ENCODE results near the gene LHX6.

LHX6 gene

DNA sequence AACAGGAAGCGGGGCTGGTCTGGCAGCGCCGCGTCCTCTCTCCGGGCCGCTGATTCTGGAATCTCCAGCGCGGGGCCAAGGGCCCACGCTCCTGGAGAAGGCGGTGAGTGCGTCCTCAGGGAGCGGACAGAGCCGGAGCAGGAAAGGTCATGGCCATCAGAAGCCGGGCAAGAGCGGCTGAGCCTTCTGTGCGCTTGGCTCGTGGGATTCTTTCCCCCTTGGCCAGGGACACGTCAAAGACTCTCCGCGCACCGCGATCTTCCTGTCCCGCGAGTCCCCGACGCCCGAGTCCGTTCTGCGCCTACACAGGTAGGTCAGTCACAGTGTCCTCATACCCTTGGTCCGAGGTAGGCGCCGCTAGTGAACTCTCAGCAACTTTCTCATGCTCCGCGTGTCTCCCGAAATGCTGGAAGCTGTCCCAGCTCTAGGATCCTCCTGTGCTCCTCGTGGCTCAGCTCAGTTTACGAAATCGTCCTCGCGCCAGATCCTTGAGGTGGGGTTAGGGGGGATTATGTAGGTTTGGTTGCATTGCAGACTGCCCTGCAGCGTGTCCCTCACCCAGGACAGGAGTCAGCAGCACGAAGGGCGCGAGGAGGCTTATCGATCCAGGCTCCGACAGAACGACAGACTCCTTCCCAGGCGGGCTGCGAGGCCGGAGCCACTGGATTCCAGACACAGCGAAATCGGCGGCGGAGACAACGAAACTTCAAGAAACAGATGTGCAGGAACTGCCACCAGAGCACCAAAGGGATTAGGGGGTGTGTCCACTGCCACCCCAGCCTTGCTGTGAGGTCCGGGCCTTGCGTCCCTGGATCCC is 8.7 kb downstream of the LHX6 start:
- H3K27ac Mint-ChIP-seq, result no peak overlapping the region
- no peaks in the 10 kb centered on the region for H3K36me3 Mint-ChIP-seq (ENCODE audit: low read depth)
- peaks cover 50% of the 10 kb centered on the region for H3K4me1 Mint-ChIP-seq
- H3K27me3 Mint-ChIP-seq (ENCODE audit: low read depth), result peaks cover 100% of the 10 kb centered on the region
- H3K4me3 Mint-ChIP-seq, result peak overlapping the region; percentile 71 to 76 (median 75)
- TF ChIP-seq, protein P1, sequence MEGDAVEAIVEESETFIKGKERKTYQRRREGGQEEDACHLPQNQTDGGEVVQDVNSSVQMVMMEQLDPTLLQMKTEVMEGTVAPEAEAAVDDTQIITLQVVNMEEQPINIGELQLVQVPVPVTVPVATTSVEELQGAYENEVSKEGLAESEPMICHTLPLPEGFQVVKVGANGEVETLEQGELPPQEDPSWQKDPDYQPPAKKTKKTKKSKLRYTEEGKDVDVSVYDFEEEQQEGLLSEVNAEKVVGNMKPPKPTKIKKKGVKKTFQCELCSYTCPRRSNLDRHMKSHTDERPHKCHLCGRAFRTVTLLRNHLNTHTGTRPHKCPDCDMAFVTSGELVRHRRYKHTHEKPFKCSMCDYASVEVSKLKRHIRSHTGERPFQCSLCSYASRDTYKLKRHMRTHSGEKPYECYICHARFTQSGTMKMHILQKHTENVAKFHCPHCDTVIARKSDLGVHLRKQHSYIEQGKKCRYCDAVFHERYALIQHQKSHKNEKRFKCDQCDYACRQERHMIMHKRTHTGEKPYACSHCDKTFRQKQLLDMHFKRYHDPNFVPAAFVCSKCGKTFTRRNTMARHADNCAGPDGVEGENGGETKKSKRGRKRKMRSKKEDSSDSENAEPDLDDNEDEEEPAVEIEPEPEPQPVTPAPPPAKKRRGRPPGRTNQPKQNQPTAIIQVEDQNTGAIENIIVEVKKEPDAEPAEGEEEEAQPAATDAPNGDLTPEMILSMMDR (IDR thresholded peaks at IDR 0.05; ENCODE audit: unreplicated experiment in 3 of 3), result no peak
- peaks cover 6% of the 10 kb centered on the region for H3K9me3 Mint-ChIP-seq

DNA sequence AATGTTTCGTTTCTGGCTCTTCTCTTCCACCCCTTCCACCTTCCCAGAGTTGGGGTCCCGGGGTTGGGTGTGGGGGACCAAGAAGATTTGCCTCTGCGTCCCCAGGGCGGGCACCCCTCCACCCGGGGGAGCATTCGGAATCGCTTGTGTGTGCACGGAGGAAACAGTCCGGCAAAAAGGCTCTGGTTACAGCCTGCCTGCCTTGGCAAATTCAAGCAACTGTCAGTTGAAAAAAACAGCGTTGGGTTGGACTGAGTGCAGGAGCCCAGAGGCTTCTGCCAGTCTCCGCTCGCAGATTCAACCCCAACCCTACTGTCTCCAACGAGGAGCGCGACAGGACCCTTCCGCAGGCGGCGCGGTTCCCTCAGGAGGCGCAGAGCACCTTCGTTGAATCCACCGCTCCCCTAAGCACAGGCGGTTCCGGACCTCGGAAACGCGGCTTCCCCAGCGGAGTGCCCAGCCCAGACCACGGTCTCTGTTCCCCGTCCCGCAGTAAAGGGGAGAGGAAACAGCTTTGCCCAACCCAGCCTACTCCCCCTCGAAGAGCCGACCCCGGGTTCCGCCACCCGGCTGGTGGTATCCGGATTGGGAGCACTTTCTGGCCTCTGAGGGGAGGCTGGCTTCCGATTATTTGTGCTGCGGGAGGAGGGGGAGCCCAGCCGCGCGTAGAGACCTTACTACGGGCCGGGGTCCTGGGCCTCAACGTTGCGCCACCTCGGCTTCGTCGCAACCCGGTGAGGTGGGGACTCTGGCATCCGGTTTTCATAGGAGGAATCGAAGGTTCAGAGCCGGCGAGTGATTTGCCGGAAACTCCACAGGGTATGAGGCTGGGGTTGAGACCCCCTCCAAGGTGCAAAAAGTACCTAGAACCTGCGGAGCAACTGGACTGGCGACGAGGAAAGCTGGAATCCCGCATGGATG is 9.6 kb downstream of the LHX6 start:
- peaks cover 4% of the 10 kb centered on the region for H3K9me3 Mint-ChIP-seq
- no peaks in the 10 kb centered on the region for H3K36me3 Mint-ChIP-seq (ENCODE audit: low read depth)

GRCh38 chr9:122218071-122218934 is 10.5 kb downstream of the LHX6 start:
- Mint-ChIP-seq H3K27me3 (ENCODE audit: low read depth) (peaks cover 100% of the 10 kb centered on the region), H3K9me3 (peaks cover 4% of the 10 kb centered on the region), H3K36me3 (ENCODE audit: low read depth) (no peaks in the 10 kb centered on the region), H3K4me3 (peak overlapping the region; percentile 19 to 71 (median 34)), H3K27ac (no peak overlapping the region), H3K4me1 (peaks cover 52% of the 10 kb centered on the region)
- TF ChIP-seq, protein P1 (IDR thresholded peaks at IDR 0.05; ENCODE audit: unreplicated experiment in 3 of 3), result no peak

More for the DNA sequence above, 9.6 kb downstream of the LHX6 start:
- Mint-ChIP-seq H3K27ac (no peak overlapping the region), H3K4me1 (peaks cover 56% of the 10 kb centered on the region), H3K27me3 (ENCODE audit: low read depth) (peaks cover 100% of the 10 kb centered on the region), H3K4me3 (peak overlapping the region; percentile 19 to 71 (median 34))
- TF ChIP-seq, protein P1 (IDR thresholded peaks at IDR 0.05; ENCODE audit: unreplicated experiment in 3 of 3), result no peak

DNA sequence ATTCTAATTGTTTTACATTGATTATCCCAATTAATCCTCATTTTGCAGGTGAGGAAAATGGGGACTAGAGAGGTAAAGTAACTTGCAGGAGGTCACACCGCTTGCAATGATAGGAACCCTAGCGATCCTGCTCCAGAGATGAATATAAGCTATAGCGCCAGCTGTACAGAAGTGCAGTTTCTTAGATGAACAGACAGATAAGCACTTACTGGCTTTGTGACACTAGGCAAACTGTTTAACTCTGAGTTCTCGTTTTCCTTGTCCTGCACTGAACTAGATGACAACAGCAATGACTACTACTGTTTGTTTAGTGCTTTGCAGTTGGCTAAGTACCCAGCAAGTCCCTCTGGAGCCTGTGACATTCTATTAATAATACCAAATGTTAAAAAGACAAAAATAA is 11.1 kb downstream of the LHX6 start:
- no peak overlapping the region for H3K27ac Mint-ChIP-seq
- TF ChIP-seq, protein P1 (IDR thresholded peaks at IDR 0.05; ENCODE audit: unreplicated experiment in 3 of 3), result no peak
- H3K4me3 Mint-ChIP-seq, result peak overlapping the region in 2 of 3 experiments; percentile 28 to 49

GRCh38 chr9:122216798-122217418 is 11.8 kb downstream of the LHX6 start:
- Mint-ChIP-seq H3K4me1 (peaks cover 43% of the 10 kb centered on the region), H3K27me3 (ENCODE audit: low read depth) (peaks cover 100% of the 10 kb centered on the region), H3K4me3 (peak overlapping the region in 1 of 3 experiments; percentile 25), H3K36me3 (ENCODE audit: low read depth) (no peaks in the 10 kb centered on the region), H3K9me3 (peaks cover 4% of the 10 kb centered on the region), H3K27ac (no peak overlapping the region)
- TF ChIP-seq, protein P1 (IDR thresholded peaks at IDR 0.05; ENCODE audit: unreplicated experiment in 3 of 3), result no peak

More for the DNA sequence above, 11.1 kb downstream of the LHX6 start:
- Mint-ChIP-seq H3K9me3 (peaks cover 4% of the 10 kb centered on the region), H3K27me3 (ENCODE audit: low read depth) (peaks cover 100% of the 10 kb centered on the region), H3K36me3 (ENCODE audit: low read depth) (no peaks in the 10 kb centered on the region), H3K4me1 (peaks cover 46% of the 10 kb centered on the region)

Measured in nephron (organoid).